H9 (cell line): ENCODE data around the gene MECP2. TPM values are rescaled to one million over a fixed set of nuclear protein-coding genes. Genes with fewer than 3 reads are reported as not detected.
A peak's percentile ranks its signal among the peaks of the same experiment; 100 is the strongest.

Experiments used
- DNase-seq: peaks from one replicate; pipeline ENCODE4 v3.0.0-alpha.2; 2017
- H2AFZ ChIP-seq: one replicate; pipeline ENCODE4 v1.6.1; 2013; ENCODE audit warnings: mild to moderate bottlenecking, low read length, control low read depth, moderate library complexity
- H2AK5ac ChIP-seq: 2 replicates; pipeline ENCODE4 v1.6.1; 2013; ENCODE audit warnings: low read length, control low read depth, mixed read lengths; ENCODE audit not compliant: insufficient read length
- H2BK120ac ChIP-seq: one replicate; pipeline ENCODE4 v1.6.1; 2013; ENCODE audit warnings: low read depth, mild to moderate bottlenecking, low read length, control low read depth, inconsistent platforms; ENCODE audit not compliant: poor library complexity, severe bottlenecking
- H2BK12ac ChIP-seq: 2 replicates; pipeline ENCODE4 v1.6.1; 2013; ENCODE audit warnings: low read length, control low read depth, mixed read lengths, low read depth; ENCODE audit not compliant: insufficient read length
- H2BK15ac ChIP-seq: 2 replicates; pipeline ENCODE4 v1.6.1; 2013; ENCODE audit warnings: low read depth, low read length, control low read depth
- H2BK20ac ChIP-seq: one replicate; pipeline ENCODE4 v1.6.1; 2013; ENCODE audit warnings: low read depth, mild to moderate bottlenecking, low read length, control low read depth, inconsistent platforms; ENCODE audit not compliant: poor library complexity, severe bottlenecking
- H2BK5ac ChIP-seq: 2 replicates; pipeline ENCODE4 v1.6.1; 2013; ENCODE audit warnings: low read length, control low read depth, mixed read lengths; ENCODE audit not compliant: insufficient read length
- H3K14ac ChIP-seq: 2 replicates; pipeline ENCODE4 v1.6.1; 2013; ENCODE audit warnings: low read length, control low read depth; ENCODE audit not compliant: insufficient read depth
- H3K18ac ChIP-seq: 2 replicates; pipeline ENCODE4 v1.6.1; 2013; ENCODE audit warnings: low read depth, mild to moderate bottlenecking, mixed read lengths, low read length, control low read depth; ENCODE audit not compliant: insufficient read length
- H3K23ac ChIP-seq: 2 replicates; pipeline ENCODE4 v1.6.1; 2013; ENCODE audit warnings: low read length, control low read depth, mixed read lengths, low read depth; ENCODE audit not compliant: insufficient read length
- H3K23me2 ChIP-seq: 2 replicates; pipeline ENCODE4 v1.6.1; 2013; ENCODE audit warnings: low read depth, mild to moderate bottlenecking, mixed read lengths, low read length, control low read depth; ENCODE audit not compliant: insufficient read length, poor library complexity, severe bottlenecking
- H3K27ac ChIP-seq: 2 replicates; pipeline ENCODE4 v1.5.1; 2013; ENCODE audit warnings: low read length, control low read depth, mixed read lengths, low read depth; ENCODE audit not compliant: insufficient read length
- H3K27me3 ChIP-seq: 2 replicates; pipeline ENCODE4 v1.6.1; 2013; ENCODE audit warnings: low read length, control low read depth, inconsistent platforms; ENCODE audit not compliant: insufficient read depth
- H3K4ac ChIP-seq: 2 replicates; pipeline ENCODE4 v1.6.1; 2013; ENCODE audit warnings: low read depth, mild to moderate bottlenecking, control low read depth, inconsistent platforms, low read length, moderate library complexity
- H3K4me1 ChIP-seq: 2 replicates; pipeline ENCODE4 v1.6.1; 2013; ENCODE audit warnings: low read length, control low read depth, inconsistent platforms; ENCODE audit not compliant: insufficient read depth
- H3K4me2 ChIP-seq: 2 replicates; pipeline ENCODE4 v1.6.1; 2013; ENCODE audit warnings: low read length, control low read depth, mixed read lengths; ENCODE audit not compliant: insufficient read length, insufficient read depth
- H3K56ac ChIP-seq: 2 replicates; pipeline ENCODE4 v1.6.1; 2013; ENCODE audit warnings: low read depth, mild to moderate bottlenecking, mixed read lengths, low read length, control low read depth; ENCODE audit not compliant: insufficient read length
- H3K79me1 ChIP-seq: 2 replicates; pipeline ENCODE4 v1.6.1; 2013; ENCODE audit warnings: low read depth, mild to moderate bottlenecking, moderate library complexity, low read length, control low read depth, inconsistent platforms; ENCODE audit not compliant: insufficient read depth, poor library complexity, severe bottlenecking
- H3K79me2 ChIP-seq: 2 replicates; pipeline ENCODE4 v1.6.1; 2013; ENCODE audit warnings: low read length, control low read depth, inconsistent platforms; ENCODE audit not compliant: insufficient read depth
- H3K9ac ChIP-seq: 2 replicates; pipeline ENCODE4 v1.6.1; 2013; ENCODE audit warnings: low read length, control low read depth, mixed read lengths; ENCODE audit not compliant: insufficient read length; ENCODE audit errors: extremely low read depth
- H3K9me3 ChIP-seq: one replicate; pipeline ENCODE4 v1.6.1; 2013; ENCODE audit warnings: low read depth, low read length, inconsistent platforms; ENCODE audit not compliant: control insufficient read depth
- H3T11ph ChIP-seq: one replicate; pipeline ENCODE4 v1.6.1; 2013; ENCODE audit warnings: mild to moderate bottlenecking, low read length, control low read depth, inconsistent platforms
- H4K20me1 ChIP-seq: one replicate; pipeline ENCODE4 v1.6.1; 2013; ENCODE audit not compliant: control insufficient read depth, insufficient read length, insufficient read depth
- H4K5ac ChIP-seq: 2 replicates; pipeline ENCODE4 v1.6.1; 2013; ENCODE audit warnings: low read depth, mild to moderate bottlenecking, mixed read lengths, low read length, control low read depth; ENCODE audit not compliant: insufficient read length
- H4K8ac ChIP-seq: replicated peaks from 2 replicates; pipeline ENCODE4 v1.6.1; 2013; ENCODE audit warnings: low read length, control low read depth, mixed read lengths, low read depth; ENCODE audit not compliant: insufficient read length
- H4K91ac ChIP-seq: 2 replicates; pipeline ENCODE4 v1.6.1; 2013; ENCODE audit warnings: low read depth, mild to moderate bottlenecking, moderate library complexity, mixed read lengths, low read length, control low read depth; ENCODE audit not compliant: insufficient read length
- H3K27ac Mint-ChIP-seq, 3 experiments: 2 replicates in 2 of 3; 3 replicates in 1 of 3; pipeline ENCODE4 v1.8.0; 2020 to 2021; ENCODE audit warnings: mixed read lengths in 3 of 3, mild to moderate bottlenecking in 1 of 3, moderate library complexity in 1 of 3
- H3K27me3 Mint-ChIP-seq: 2 replicates; pipeline ENCODE4 v1.8.0; 2021; ENCODE audit warnings: low read depth, mild to moderate bottlenecking, moderate library complexity, mixed read lengths
- H3K36me3 Mint-ChIP-seq, 3 experiments: 2 replicates in 2 of 3; 3 replicates in 1 of 3; pipeline ENCODE4 v1.8.0; 2020 to 2021; ENCODE audit warnings: low read depth in 3 of 3, mixed read lengths in 3 of 3; ENCODE audit not compliant: insufficient read depth in 1 of 3
- H3K4me1 Mint-ChIP-seq, 2 experiments: 2 replicates each; pipeline ENCODE4 v1.8.0; 2020; ENCODE audit warnings: mixed read lengths in 2 of 2
- H3K4me3 Mint-ChIP-seq, 2 experiments: 2 replicates in 1 of 2; 3 replicates in 1 of 2; pipeline ENCODE4 v1.8.0; 2020 to 2021; ENCODE audit warnings: mild to moderate bottlenecking in 2 of 2, mixed read lengths in 2 of 2, moderate library complexity in 1 of 2
- H3K9me3 Mint-ChIP-seq, 2 experiments: 2 replicates in 1 of 2; 3 replicates in 1 of 2; pipeline ENCODE4 v1.8.0; 2020; ENCODE audit warnings: mild to moderate bottlenecking in 2 of 2, mixed read lengths in 2 of 2, moderate library complexity in 1 of 2
- CTCF ChIP-seq: fragments of 200-600 bp; sonication (generic); conservative IDR thresholded peaks from 3 replicates; pipeline ENCODE4 v1.8.0; 2021; ENCODE audit warnings: antibody characterized with exemption, mild to moderate bottlenecking
- WGBS: extraction: QIAGEN DNeasy Blood & Tissue Kit; methylation state at CpG from one replicate; pipeline ENCODE4 v1.1.7; 2013; ENCODE audit warnings: missing lambda C conversion rate, low lambda C conversion rate, mixed read lengths; ENCODE audit not compliant: insufficient read length; ENCODE audit errors: extremely low coverage; 5-methylcytosine and 5-hydroxymethylcytosine counted together
- total RNA-seq: library from RNA; stranded (reverse); gene quantifications from 2 replicates; pipeline ENCODE4 v1.2.1, GENCODE V29; 2021

Gene MECP2
- total RNA-seq, 1 experiment from 2014 or later: 32.2 TPM

- H3K23ac ChIP-seq: no peak overlapping the region
- no peaks in the 10 kb centered on the region for H3K4me1 ChIP-seq
- H3K79me2 ChIP-seq: no peaks in the 10 kb centered on the region
- H3K4ac ChIP-seq: no peak overlapping the region
- H3K79me1 ChIP-seq: no peaks in the 10 kb centered on the region
- H3K36me3 Mint-ChIP-seq: peaks cover 5 to 28% (median 10%) of the 10 kb centered on the region in 3 experiments; a peak in 6 of 7 replicates
- H2BK120ac ChIP-seq: no peak overlapping the region
- no peaks in the 10 kb centered on the region for H3K9me3 ChIP-seq
- no peaks in the 10 kb centered on the region for H3K27me3 ChIP-seq
- H2BK20ac ChIP-seq: no peak overlapping the region
- no peak overlapping the region for H4K5ac ChIP-seq
- H3K4me3 Mint-ChIP-seq: peak overlapping the region; percentile 63 to 76
- H2BK15ac ChIP-seq: no peak overlapping the region
- no peak overlapping the region for H2BK5ac ChIP-seq
- no peak overlapping the region for H2AK5ac ChIP-seq
- no peak for TF ChIP-seq CTCF
- peak overlapping the region; percentile 24 to 92 (median 90); a peak in 3 of 7 replicates for H3K27ac Mint-ChIP-seq
- WGBS: no CpG with 5 or more reads among the region's 9 CpGs
- no peaks in the 10 kb centered on the region for H3K27me3 Mint-ChIP-seq
- H3T11ph ChIP-seq: no peak overlapping the region
- H3K18ac ChIP-seq: no peak overlapping the region
- no peak overlapping the region for H2AFZ ChIP-seq
- no peak overlapping the region for H4K91ac ChIP-seq
- H3K4me1 Mint-ChIP-seq: peaks cover 18 to 28% of the 10 kb centered on the region in 2 experiments
- no peak for DNase-seq
- peaks cover 47 to 68% of the 10 kb centered on the region in 2 experiments for H3K9me3 Mint-ChIP-seq
- H3K27ac ChIP-seq: no peak overlapping the region
- peaks cover 9% of the 10 kb centered on the region for H3K23me2 ChIP-seq
- no peak overlapping the region for H3K56ac ChIP-seq
- no peak overlapping the region for H2BK12ac ChIP-seq
- H3K14ac ChIP-seq: no peak overlapping the region
- no peak overlapping the region for H4K8ac ChIP-seq
- peaks cover 5% of the 10 kb centered on the region for H4K20me1 ChIP-seq
- H3K4me2 ChIP-seq: peak overlapping the region; percentile 34
- no peak overlapping the region for H3K9ac ChIP-seq
These were observed 76.9 kb downstream of the MECP2 start for GRCh38 chrX:154020536-154021115.
